CD14-positive monocyte (primary cell): Measurements from ENCODE around the gene MYPN. TPM values are rescaled to one million over a fixed set of nuclear protein-coding genes. Genes with fewer than 3 reads are reported as not detected.

Experiments used
- DNase-seq, 3 donors: peaks; one replicate each; pipeline ENCODE4 v3.0.0-alpha.2; 2011 to 2022
- H2AFZ ChIP-seq: 2 replicates; pipeline ENCODE4 v1.6.0; 2012; ENCODE audit warnings: mild to moderate bottlenecking, low read depth, low read length, inconsistent platforms; ENCODE audit not compliant: insufficient read depth, poor library complexity, severe bottlenecking
- H3K27ac ChIP-seq, 2 donors: 1 replicate in 1 of 2; 2 replicates in 1 of 2; pipeline ENCODE4 v1.5.1; 2012 to 2013; ENCODE audit warnings: low read length in 2 of 2, control low read depth in 1 of 2, inconsistent platforms in 1 of 2, low read depth in 1 of 2, mild to moderate bottlenecking in 1 of 2
- H3K27me3 ChIP-seq, 2 donors: one replicate each; pipeline versions ENCODE4 v1.6.0 to v1.6.1; 2011 to 2013; ENCODE audit warnings: low read length in 2 of 2; ENCODE audit not compliant: control insufficient read depth in 2 of 2, insufficient read depth in 2 of 2
- H3K36me3 ChIP-seq, 2 donors: replicated peaks in 1 of 2; 1 replicate in 1 of 2; 2 replicates in 1 of 2; pipeline versions ENCODE4 v1.5.1 to v1.6.1; 2012 to 2013; ENCODE audit warnings: low read length in 2 of 2, control low read depth in 1 of 2, inconsistent platforms in 1 of 2, mild to moderate bottlenecking in 1 of 2; ENCODE audit not compliant: insufficient read depth in 2 of 2, control insufficient read depth in 1 of 2
- H3K4me1 ChIP-seq, 2 donors: 1 replicate in 1 of 2; 2 replicates in 1 of 2; pipeline versions ENCODE4 v1.5.1 to v1.6.1; 2012 to 2013; ENCODE audit warnings: low read length in 2 of 2, control low read depth in 1 of 2, inconsistent platforms in 1 of 2, mild to moderate bottlenecking in 1 of 2, moderate library complexity in 1 of 2; ENCODE audit not compliant: insufficient read depth in 2 of 2, control insufficient read depth in 1 of 2
- H3K4me2 ChIP-seq: replicated peaks from 2 replicates; pipeline ENCODE3; 2012; ENCODE audit warnings: low read length, moderate library complexity, mild to moderate bottlenecking; ENCODE audit not compliant: poor library complexity, severe bottlenecking; ENCODE audit errors: extremely low read depth
- H3K4me3 ChIP-seq, 3 experiments: fragments of 200-600 bp in 1 of 3; sonication (generic) in 1 of 3; replicated peaks in 1 of 3; 1 replicate in 2 of 3; 2 replicates in 1 of 3; pipeline ENCODE4 v1.5.1; 2011 to 2013; ENCODE audit warnings: low read length in 3 of 3, mild to moderate bottlenecking in 3 of 3, control low read depth in 2 of 3, low read depth in 2 of 3, inconsistent platforms in 1 of 3, moderate library complexity in 1 of 3
- H3K79me2 ChIP-seq: 2 replicates; pipeline ENCODE4 v1.6.0; 2012; ENCODE audit warnings: mild to moderate bottlenecking, control low read depth, inconsistent platforms, low read length, moderate library complexity; ENCODE audit not compliant: insufficient read depth
- H3K9ac ChIP-seq: 2 replicates; pipeline ENCODE4 v1.6.0; 2017; ENCODE audit warnings: low read length, mild to moderate bottlenecking; ENCODE audit not compliant: insufficient read depth, poor library complexity, severe bottlenecking
- H3K9me3 ChIP-seq, 2 donors: replicated peaks in 1 of 2; 1 replicate in 1 of 2; 2 replicates in 1 of 2; pipeline versions ENCODE4 v1.5.1 to v1.6.1; 2012 to 2013; ENCODE audit warnings: low read length in 2 of 2, control low read depth in 1 of 2; ENCODE audit not compliant: control insufficient read depth in 1 of 2, insufficient read depth in 1 of 2
- H4K20me1 ChIP-seq: 2 replicates; pipeline ENCODE4 v1.6.0; 2012; ENCODE audit warnings: mild to moderate bottlenecking, low read length, control low read depth, moderate library complexity; ENCODE audit not compliant: insufficient read depth
- H3K27ac Mint-ChIP-seq, 7 donors: one replicate each; pipeline ENCODE4 v1.8.0; 2020; ENCODE audit warnings: mild to moderate bottlenecking in 7 of 7, mixed read lengths in 7 of 7, moderate library complexity in 6 of 7, inconsistent platforms in 2 of 7
- H3K27me3 Mint-ChIP-seq, 3 donors: one replicate each; pipeline ENCODE4 v1.8.0; 2021 to 2022; ENCODE audit warnings: low read depth in 3 of 3, mild to moderate bottlenecking in 3 of 3, mixed read lengths in 3 of 3, moderate library complexity in 3 of 3, inconsistent platforms in 1 of 3
- H3K36me3 Mint-ChIP-seq, 2 donors: one replicate each; pipeline ENCODE4 v1.8.0; 2020; ENCODE audit warnings: mixed read lengths in 2 of 2, inconsistent platforms in 1 of 2, mild to moderate bottlenecking in 1 of 2
- H3K4me1 Mint-ChIP-seq: one replicate; pipeline ENCODE4 v1.8.0; 2020; ENCODE audit warnings: mild to moderate bottlenecking, mixed read lengths
- H3K4me3 Mint-ChIP-seq, 2 donors: one replicate each; pipeline ENCODE4 v1.8.0; 2020; ENCODE audit warnings: mild to moderate bottlenecking in 2 of 2, mixed read lengths in 2 of 2, moderate library complexity in 1 of 2
- H3K9me3 Mint-ChIP-seq, 7 donors: one replicate each; pipeline ENCODE4 v1.8.0; 2020 to 2022; ENCODE audit warnings: mixed read lengths in 7 of 7, mild to moderate bottlenecking in 6 of 7, moderate library complexity in 6 of 7, inconsistent platforms in 2 of 7
- CTCF ChIP-seq: fragments of 200-600 bp; IDR thresholded peaks from one replicate; pipeline ENCODE4 v1.8.0; 2022; ENCODE audit warnings: antibody characterized with exemption, mild to moderate bottlenecking
- WGBS: methylation state at CpG from one replicate; pipeline ENCODE4 v1.1.5; 2013; ENCODE audit warnings: missing lambda C conversion rate; ENCODE audit not compliant: insufficient coverage; 5-methylcytosine and 5-hydroxymethylcytosine counted together
- intact Hi-C, 2 donors: fragments of 100-400 bp; cut with micrococcal nuclease; formaldehyde crosslinking; loops; one replicate each; pipeline versions ENCODE4 v1.15.0 to v1.15.1; 2023
- polyA plus RNA-seq, 3 donors: library from polyadenylated mRNA; depleted of rRNA in 1 of 3; unstranded in 2 of 3; stranded (reverse) in 1 of 3; fragments of 300-500 nt in 2 of 3; fragments of >200 nt in 1 of 3; fragmentation: Illumina TruSeq in 2 of 3; gene quantifications; 1 replicate in 2 of 3; 2 replicates in 1 of 3; pipeline ENCODE4 v1.2.3, GENCODE V29; 2012 to 2021

MYPN gene
- polyA plus RNA-seq, 3 donors = not detected

GRCh38 chr10:68235111-68235510 lies 125.8 kb downstream of the MYPN start:
- H3K9me3 Mint-ChIP-seq = peaks cover 0 to 6% (median 0%) of the 10 kb centered on the region in 7 donors
- H3K4me3 Mint-ChIP-seq = no peak overlapping the region
- H2AFZ ChIP-seq = no peak overlapping the region
- H3K27ac Mint-ChIP-seq = no peak overlapping the region
- H3K27ac ChIP-seq = no peak overlapping the region
- no peak overlapping the region for H3K4me3 ChIP-seq
- no peak for TF ChIP-seq CTCF
- H3K4me1 ChIP-seq = peaks cover 10 to 13% of the 10 kb centered on the region in 2 donors
- peaks cover 20 to 28% (median 23%) of the 10 kb centered on the region in 3 donors for H3K27me3 Mint-ChIP-seq
- H3K27me3 ChIP-seq = peaks cover 11 to 29% of the 10 kb centered on the region in 2 donors
- no peaks in the 10 kb centered on the region for H3K36me3 ChIP-seq
- intact Hi-C loops = no loop called here
- DNase-seq = no peak
- H3K36me3 Mint-ChIP-seq = peaks cover 0 to 3% of the 10 kb centered on the region in 2 donors
- H3K79me2 ChIP-seq = no peaks in the 10 kb centered on the region
- H3K4me2 ChIP-seq = no peak overlapping the region
- peaks cover 12% of the 10 kb centered on the region for H3K4me1 Mint-ChIP-seq
- H3K9me3 ChIP-seq = no peaks in the 10 kb centered on the region
- H4K20me1 ChIP-seq = no peaks in the 10 kb centered on the region
- H3K9ac ChIP-seq = no peak overlapping the region
- WGBS = 83% methylated on average over 1 of the region's 2 CpGs

- intact Hi-C loops = no loop called here
- no peak overlapping the region for H3K27ac Mint-ChIP-seq
- peaks cover 0 to 6% (median 0%) of the 10 kb centered on the region in 7 donors for H3K9me3 Mint-ChIP-seq
- Histone ChIP-seq H3K79me2 (no peaks in the 10 kb centered on the region), H3K9me3 (no peaks in the 10 kb centered on the region), H3K4me2 (no peak overlapping the region), H3K4me1 (peaks cover 10 to 13% of the 10 kb centered on the region in 2 donors), H3K9ac (no peak overlapping the region), H2AFZ (no peak overlapping the region), H4K20me1 (no peaks in the 10 kb centered on the region), H3K4me3 (no peak overlapping the region), H3K27ac (no peak overlapping the region), H3K36me3 (no peaks in the 10 kb centered on the region), H3K27me3 (peaks cover 7 to 24% of the 10 kb centered on the region in 2 donors)
- peaks cover 17 to 27% (median 19%) of the 10 kb centered on the region in 3 donors for H3K27me3 Mint-ChIP-seq
- TF ChIP-seq CTCF = no peak
- no peak for DNase-seq
- peaks cover 0 to 3% of the 10 kb centered on the region in 2 donors for H3K36me3 Mint-ChIP-seq
- peaks cover 12% of the 10 kb centered on the region for H3K4me1 Mint-ChIP-seq
- no peak overlapping the region for H3K4me3 Mint-ChIP-seq
These were observed 126.3 kb downstream of the MYPN start for GRCh38 chr10:68235581-68235980.
